NT2/D1 (cell line): ENCODE data around the gene BMPR1B.

Experiments used
- SUZ12 ChIP-seq: IDR thresholded peaks from 2 replicates; pipeline ENCODE4 v1.6.1; 2011; ENCODE audit not compliant: insufficient read length, insufficient read depth; ENCODE audit errors: extremely low read depth
- YY1 ChIP-seq: IDR thresholded peaks from 2 replicates; pipeline ENCODE4 v1.6.1; 2011; ENCODE audit not compliant: insufficient read length, insufficient read depth

GRCh38 chr4:95191537-95191936 lies 433.8 kb downstream of the BMPR1B start:
- TF ChIP-seq SUZ12 (no peak), YY1 (no peak)
